Cerebellar nuclear complex (tissue), 1 donor: ENCODE data around the gene COL11A2.
A peak's percentile ranks its signal among the peaks of the same experiment; 100 is the strongest.

ENCODE experiments used
- DNase-seq, 2 experiments: peaks; one replicate each; lab custom pipeline; 2025; lab: John Stamatoyannopoulos, UW

COL11A2 gene

DNA sequence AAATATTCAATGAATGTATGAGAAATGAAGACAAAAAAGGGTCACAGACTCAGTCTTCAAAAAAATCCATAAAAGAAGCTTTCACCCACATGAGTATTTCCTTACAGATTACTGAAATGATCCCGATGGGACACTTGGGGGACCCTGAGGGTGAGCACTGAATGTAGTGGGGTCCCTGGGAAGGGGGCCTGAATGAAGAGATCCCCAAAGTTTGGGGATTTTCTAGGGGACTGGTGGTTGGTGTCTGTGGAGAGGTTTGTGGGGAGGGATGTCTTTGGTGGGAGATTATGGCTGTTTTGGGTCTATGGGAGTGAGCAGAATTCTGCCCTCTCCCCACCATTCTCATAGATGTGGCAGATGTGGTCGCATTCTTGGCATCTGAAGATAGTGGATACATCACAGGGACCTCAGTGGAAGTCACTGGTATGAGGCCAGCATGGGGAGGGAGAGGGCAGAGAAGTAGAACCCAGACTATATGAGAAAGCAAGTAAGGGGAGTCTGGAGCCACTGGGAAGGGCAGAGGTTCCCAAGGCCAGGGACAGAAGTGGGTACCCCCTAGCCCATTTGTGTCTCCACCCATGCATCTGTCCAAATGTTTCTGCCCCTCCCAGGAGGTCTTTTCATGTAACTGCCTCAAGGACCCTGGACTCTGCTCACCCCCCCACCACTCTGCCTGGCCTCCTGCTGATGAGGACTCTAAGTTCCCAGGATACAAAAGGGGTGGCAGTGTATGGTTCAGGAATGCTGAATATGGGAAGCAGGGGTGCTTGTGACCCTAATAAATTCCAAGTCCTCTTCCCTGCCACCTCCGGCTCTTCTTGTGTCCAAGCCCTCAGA lies 14.0 kb upstream of the COL11A2 start:
- no peak for DNase-seq

GRCh38 chr6:33205191-33206026 lies 13.1 kb upstream of the COL11A2 start:
- DNase-seq: no peak

DNA sequence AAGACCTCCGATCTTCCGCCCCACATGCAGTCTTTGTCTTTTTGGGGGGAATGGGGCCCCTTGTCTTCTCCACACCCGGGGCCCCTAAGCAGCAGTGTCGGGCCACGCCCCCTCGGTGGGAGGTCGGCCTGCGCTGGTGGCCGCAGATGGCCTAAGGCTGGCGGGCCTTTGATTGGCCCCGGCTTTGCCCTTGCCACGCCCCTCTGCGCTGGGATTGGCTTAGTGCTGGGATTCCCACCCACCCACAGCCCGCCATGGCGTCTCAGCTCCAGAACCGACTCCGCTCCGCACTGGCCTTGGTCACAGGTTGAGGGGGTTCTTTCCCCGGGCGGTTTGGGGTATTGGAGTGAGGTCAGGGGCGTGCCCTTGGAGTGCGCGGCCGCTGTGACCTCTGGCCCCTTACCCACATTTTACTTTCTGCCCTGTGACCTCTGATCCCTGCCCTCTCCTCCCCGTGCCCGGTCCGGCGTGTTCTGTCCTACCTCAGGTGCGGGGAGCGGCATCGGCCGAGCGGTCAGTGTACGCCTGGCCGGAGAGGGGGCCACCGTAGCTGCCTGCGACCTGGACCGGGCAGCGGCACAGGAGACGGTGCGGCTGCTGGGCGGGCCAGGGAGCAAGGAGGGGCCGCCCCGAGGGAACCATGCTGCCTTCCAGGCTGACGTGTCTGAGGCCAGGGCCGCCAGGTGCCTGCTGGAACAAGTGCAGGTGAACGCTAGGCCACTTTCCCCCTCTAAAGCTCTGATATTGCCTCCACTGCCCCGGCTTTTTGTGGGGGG lies 12.3 kb upstream of the COL11A2 start, which contains the start of gene HSD17B8:
Gene HSD17B8, plus strand, starts transcription at position 241 of the 776 bp plus-strand sequence. Its CDS starts 14 bp downstream, at position 255.
- DNase-seq: peak in 1 of 2 experiments; percentile 47

- DNase-seq: no peak
These were observed 11.8 kb upstream of the COL11A2 start for GRCh38 chr6:33204165-33204414.

DNA sequence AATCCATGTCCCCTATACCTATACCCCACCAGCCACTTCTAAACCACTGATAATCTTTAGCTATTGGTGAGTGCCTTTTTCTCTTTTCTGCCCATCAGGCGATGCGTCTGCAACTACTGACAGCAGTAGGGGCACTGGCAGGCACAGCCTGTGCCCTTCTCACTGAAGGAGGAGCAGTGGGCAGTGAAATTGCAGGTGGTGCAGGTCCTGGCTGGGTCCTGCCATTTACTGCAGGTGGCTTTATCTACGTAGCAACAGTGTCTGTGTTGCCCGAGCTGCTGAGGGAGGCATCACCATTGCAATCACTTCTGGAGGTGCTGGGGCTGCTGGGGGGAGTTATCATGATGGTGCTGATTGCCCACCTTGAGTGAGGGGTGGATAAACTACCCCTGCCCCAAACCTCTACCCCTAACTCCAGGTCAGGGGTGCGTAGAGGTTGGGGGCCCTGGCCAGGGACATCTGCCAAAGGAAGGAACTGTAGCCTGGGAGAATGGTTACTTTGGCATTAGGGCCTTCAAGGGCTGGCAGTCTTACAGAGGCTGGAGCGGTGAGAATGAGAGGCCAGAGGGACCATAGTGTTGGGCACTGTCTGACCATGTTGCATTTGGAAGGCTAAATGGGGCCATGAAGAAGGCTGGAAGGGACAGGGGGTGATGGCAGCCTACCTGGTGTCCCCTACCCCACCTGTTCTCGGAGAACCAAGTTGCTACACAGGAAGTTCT lies 11.3 kb upstream of the COL11A2 start:
- no peak for DNase-seq

- no peak for DNase-seq
These were observed 10.5 kb upstream of the COL11A2 start for GRCh38 chr6:33202799-33203198.

GRCh38 chr6:33201935-33202334 lies 9.7 kb upstream of the COL11A2 start:
- DNase-seq: no peak

- DNase-seq: no peak
These were observed 8.9 kb upstream of the COL11A2 start for GRCh38 chr6:33201147-33201545.

DNA sequence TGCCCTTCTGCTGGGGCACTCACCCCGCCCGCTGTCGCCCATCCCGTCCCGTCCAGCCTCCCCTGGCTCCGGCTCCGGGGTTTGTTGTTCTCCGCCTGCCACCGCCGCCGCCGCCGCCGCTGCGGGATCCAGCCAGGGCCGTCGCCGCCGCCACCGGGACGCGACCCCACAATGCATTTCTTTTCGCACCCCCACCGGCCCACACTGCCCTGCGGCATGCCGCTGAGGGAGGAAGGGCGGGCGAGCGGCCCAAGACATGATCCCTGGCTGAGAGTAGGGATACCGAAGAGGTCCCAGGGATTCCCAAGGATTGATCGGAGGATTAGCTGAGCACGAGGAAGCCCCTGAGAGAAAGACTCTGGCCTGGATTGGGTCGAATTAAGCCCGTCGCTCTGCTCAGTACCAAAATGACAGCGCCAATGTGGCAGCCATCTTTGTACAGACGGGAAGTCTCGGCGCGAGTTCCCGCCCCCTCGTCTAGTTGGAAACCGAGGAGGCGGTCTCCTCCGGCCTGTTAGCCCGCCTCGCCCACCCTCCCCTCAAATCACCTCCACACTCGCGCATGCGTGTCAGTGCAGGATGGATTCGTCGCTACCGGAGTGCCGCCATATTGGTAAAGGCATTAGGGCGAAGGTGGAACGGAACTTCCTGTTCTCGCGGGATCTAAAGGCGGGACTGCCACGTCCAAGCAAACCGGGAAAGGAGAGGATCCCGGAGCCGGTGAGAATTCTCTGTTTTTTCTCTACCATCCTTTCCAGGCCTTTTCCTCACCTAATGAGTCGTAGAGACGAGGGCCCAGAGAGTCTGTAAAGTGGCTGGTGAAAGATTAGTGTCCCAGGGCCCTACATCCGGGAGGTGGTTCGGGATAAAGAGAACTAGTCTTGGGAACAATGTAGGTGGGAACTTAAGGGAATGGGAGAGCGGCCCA lies 8.2 kb upstream of the COL11A2 start, which contains the start of the genes RXRB and SLC39A7:
Gene RXRB, minus strand, starts transcription at position 447 of the 928 bp plus-strand sequence. Its CDS starts 189 bp downstream, at position 258.
Gene SLC39A7, plus strand, starts transcription at position 649 of the 928 bp plus-strand sequence. CDS start 379 bp downstream, outside the sequence.
- peak; percentile 75 to 97 for DNase-seq

GRCh38 chr6:33199687-33200218 lies 7.5 kb upstream of the COL11A2 start:
- no peak for DNase-seq

DNA sequence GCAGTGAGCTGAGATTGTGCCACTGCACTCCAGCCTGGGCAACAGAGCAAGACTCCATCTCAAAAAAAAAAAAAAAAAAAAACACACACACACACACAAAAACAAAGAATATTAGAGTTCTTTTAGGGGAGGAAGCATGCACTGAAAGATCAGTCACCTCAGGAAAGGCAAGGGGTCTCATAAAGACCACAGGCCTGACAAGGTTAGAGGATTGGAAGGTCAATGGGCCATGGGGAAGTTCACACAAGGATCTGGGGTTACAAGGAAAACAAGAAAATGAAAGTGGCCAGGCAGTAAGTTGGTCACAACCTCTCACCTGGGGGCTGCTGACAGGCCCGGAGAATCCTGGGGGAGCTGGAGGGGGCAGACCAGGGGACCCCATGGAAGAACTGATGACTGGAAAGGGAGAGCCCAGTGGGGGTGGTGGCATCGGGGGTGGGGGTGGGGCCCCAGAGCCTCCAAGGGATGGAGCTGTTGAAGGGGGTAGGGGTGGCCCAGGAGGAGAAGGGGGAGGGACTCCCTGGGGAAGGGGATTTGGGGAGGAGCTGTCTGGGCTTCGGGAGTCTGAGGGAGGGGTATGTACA lies 6.7 kb upstream of the COL11A2 start:
- no peak for DNase-seq

DNA sequence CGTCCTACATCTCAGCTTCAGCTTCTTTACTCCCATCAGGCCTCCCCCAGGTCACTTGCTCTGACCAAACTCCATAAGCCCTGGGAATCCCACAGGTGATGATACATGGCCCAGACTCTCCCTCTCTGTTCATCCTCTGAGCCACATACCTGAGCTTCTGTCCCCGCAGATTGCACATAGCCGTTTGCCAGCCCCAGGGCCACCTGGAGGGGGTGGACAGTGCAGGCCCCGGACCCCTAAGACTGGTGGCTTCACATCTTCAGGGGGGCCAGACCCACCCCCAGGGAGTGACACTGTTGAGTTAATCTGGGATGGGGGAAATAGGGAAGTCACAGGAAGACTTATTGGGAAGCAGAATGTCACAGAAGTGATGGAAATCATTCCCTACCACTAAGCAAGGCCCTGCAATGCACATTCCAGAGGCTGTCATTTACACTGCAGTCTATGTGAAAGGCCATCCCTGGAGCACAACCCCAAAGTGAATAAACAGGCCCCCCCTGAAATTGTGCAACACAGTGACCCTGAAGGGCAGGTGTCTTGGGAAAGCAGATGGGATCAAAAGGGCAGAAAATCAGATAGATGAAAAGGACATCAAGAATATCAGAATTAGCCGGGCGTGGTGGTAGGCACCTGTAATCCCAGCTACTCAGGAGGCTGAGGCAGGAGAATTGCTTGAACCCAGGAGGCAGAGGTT lies 6.0 kb upstream of the COL11A2 start:
- no peak for DNase-seq

GRCh38 chr6:33197431-33198048 lies 5.3 kb upstream of the COL11A2 start:
- no peak for DNase-seq

- DNase-seq: no peak
These were observed 3.3 kb upstream of the COL11A2 start for GRCh38 chr6:33195304-33196165.

- DNase-seq: no peak
These were observed 2.2 kb upstream of the COL11A2 start for GRCh38 chr6:33194431-33194979.

GRCh38 chr6:33193619-33194018 lies 1.4 kb upstream of the COL11A2 start:
- no peak for DNase-seq
